Stimulated activated CD8-positive, alpha-beta memory T cell treated with anti-CD3 and anti-CD28 coated beads, Interleukin-4, amount 100 ng/mL, for 1 hour (primary cell): ENCODE measurements around the gene CCHCR1.
"Not testable (repeated sequence)": the region's sequence is repeated elsewhere in the genome, so short reads cannot be mapped to it uniquely, and the experiment has no call there.

Source experiments
- DNase-seq, 2 donors: peaks; one replicate each; pipeline ENCODE4 v3.0.0-alpha.2; 2020; ENCODE audit warnings: low read depth in 2 of 2, low spot score in 1 of 2

The CCHCR1 gene, protein sequence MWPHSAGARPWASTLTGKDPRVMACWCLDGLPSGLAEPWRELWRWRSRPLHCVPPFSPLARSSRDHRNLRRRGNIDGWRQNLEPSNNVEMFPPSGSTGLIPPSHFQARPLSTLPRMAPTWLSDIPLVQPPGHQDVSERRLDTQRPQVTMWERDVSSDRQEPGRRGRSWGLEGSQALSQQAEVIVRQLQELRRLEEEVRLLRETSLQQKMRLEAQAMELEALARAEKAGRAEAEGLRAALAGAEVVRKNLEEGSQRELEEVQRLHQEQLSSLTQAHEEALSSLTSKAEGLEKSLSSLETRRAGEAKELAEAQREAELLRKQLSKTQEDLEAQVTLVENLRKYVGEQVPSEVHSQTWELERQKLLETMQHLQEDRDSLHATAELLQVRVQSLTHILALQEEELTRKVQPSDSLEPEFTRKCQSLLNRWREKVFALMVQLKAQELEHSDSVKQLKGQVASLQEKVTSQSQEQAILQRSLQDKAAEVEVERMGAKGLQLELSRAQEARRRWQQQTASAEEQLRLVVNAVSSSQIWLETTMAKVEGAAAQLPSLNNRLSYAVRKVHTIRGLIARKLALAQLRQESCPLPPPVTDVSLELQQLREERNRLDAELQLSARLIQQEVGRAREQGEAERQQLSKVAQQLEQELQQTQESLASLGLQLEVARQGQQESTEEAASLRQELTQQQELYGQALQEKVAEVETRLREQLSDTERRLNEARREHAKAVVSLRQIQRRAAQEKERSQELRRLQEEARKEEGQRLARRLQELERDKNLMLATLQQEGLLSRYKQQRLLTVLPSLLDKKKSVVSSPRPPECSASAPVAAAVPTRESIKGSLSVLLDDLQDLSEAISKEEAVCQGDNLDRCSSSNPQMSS

DNA sequence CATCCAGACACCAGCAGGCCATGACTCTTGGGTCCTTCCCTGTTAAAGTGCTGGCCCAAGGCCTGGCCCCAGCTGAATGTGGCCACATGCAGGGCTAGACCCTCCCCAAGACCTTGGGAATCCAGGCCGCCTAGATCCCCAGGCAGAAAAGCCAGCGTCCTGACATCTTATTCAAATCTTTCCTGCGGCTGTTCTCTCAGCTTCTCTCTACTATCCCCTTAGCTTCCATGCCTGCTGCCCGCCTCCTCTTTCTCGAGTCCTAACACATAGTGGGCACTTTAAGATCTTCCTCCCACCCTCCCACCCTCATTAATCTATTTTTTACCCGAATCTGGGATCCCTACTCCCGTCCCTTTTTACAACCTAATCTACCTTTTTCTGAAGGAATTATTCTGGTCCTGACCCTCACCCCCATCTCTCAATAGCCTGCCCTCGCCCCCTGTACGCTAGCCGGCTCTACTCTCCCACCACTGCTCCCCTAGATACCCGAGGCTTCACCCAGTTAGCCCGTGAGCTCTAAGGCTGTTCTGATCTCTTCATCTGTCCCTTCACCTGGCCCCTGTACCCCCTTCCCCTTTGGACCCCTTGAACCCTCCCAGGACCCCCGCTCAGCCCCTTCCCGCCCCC, at the start of gene CCHCR1:
Gene CCHCR1 (minus strand): TSS at position 290 of the 627 bp plus-strand sequence. CDS start 202 bp downstream, at position 88.
- no peak for DNase-seq

DNA sequence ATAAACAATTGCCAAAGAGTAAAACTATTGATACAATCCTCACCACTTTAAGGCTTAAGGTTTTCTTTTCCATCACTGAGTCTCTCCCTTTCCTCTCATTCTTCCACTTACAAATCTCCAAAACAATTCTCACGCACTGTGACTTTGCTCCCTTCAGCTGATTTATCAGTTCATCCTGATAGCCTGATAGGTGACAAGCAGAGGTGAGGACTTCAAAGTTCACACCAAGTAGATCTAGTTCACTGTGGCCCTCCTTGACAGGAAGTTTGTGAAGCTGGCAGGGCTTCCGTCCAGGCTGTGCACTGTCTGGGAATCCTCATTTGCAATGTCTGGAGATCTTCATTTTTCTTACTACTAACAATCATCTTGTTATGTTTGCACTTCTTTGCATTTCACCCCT, 48.0 kb upstream of the CCHCR1 start:
- DNase-seq = no peak

DNA sequence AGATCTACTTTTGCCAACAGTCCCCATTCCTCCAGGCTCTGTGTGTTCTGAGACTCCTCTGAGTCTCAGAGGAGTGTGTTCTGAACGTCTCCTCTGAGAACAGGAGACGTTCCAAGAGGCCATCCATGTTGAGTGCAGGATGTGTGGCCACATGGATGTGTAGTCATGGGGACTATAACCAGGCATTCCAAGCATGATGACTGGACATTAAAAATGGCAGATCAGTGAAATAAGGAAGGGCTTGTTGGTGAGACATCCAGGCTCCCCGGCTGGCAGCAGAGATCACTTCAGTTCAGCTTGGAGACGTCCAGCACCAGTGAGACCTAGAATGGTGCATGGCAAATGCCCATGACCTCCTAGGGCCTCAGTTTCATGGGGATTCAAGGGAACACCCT, 47.1 kb upstream of the CCHCR1 start:
- no peak for DNase-seq

DNA sequence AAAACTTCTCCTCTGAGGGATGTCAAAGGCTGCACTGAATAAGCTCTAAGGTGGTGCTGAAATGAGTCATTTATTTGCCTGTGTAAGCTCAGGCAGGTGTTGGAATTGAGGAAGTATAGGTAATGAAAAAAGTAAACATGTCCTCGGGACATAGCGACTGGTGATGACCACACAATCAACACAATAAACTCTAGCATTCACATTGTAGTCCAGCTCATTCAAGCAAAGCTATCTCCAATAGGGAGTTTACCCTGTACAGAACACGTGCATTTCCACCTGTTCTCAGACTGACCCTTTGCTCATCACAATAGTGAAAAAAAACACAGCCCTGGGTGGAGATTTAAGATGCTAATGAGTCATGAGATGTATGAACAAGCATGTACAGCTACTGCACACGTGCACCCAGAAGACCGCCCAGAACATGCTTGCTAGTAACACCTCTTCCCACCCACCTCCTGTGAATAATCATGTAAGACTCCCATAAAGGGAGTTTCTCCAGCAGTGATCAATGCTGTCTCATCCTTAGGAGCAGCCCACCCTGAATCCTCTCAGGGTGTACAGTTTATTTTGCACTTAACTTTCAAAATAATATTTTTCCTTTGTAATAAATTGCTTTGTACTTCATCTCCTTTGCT, 45.9 kb upstream of the CCHCR1 start:
- DNase-seq = no peak

DNA sequence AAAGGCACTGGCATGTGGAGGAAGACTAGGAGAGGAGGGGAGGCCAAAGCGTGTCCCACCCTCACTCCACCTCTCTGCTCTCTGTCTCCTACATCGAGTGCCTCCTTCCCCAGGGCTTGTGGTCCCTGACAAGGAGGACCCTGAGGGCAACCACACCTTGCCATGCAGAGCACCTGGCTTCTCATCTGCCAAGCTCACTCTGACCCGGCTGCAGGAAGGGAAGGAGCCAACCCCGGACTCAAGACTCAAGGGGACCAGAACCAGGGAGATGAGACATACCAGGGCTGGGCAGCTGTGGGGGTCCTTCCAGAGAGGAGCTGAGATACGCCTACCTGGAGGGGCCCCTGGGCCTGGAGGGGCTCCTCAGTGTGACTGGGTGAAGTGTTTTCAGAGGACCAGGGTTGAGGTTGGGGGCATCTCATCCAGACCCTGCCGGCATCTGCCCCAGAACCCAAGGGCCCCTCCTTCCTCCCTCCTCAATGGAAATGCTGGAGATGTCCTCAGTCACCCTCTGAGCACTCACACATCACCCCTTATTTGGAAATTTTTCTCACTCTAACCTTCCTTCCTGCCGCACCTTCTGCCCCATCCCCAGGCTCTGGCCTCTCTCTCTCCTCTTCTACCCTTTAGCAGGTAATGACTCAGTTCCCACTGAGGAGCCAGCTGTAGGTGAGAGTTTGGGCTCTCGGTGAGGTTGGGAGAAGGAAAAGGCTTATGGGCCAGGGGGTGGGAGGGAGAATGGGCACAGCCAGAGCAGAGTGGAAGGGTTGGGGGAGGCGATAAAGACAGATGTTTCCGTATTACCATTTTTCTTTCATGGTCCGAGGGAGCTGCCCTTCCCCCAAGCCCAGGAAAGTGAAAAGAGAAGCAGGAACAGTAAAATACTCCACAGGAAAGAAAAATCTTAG, 44.9 kb upstream of the CCHCR1 start:
- DNase-seq = no peak

DNA sequence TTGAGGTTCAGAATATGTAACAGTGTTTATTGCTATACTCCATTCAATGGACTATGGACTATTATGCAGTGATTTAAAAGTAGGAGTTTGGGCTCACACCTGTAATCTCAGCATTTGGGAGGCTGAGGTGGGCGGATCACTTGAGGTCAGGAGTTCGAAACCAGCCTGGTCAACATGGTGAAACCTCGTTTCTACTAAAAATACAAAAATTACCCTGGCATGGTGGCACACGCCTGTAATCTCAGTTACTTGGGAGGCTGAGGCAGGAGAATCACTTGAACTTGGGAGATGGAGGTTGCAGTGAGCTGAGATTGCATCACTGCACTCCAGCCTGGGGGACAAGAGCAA, 41.5 kb upstream of the CCHCR1 start:
- DNase-seq = not testable (repeated sequence)

DNA sequence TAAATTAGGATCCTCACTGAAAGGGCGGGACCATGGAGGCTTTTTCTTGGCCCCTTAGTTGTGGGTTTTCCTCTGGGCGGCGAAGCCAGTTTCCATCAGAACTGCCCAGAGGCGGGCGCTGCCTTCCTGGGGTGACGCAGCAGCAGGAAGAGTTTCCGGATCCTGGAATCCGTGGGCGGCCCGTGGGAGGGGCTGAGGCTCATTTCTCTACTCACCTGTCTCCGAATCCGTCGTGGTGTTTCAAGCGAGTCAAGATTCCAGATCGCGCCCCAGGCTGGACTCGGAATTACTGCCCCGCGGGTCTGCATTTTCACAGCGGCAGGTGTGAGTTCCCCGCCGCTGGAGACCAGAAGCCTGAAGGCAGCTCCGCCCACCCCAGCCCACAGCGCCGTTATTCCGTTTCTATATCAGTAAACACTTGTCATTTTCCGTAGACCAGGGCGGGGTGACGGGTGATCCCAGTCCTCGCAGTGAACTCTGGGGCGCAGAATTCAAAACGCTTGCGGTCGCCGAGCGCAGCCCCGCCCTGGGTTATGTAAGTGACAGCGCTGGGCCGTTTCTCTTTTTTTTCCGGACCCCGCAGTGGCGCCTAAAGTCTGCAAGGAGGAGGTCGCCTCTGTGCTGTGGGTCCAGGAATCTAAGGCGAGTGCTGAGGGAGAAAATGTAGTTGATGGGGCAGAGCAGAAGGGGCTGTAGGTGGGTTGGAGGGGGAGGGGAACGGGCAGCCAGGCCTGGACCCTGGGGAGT, 40.1 kb upstream of the CCHCR1 start:
- peak; percentile 86 to 91 for DNase-seq

DNA sequence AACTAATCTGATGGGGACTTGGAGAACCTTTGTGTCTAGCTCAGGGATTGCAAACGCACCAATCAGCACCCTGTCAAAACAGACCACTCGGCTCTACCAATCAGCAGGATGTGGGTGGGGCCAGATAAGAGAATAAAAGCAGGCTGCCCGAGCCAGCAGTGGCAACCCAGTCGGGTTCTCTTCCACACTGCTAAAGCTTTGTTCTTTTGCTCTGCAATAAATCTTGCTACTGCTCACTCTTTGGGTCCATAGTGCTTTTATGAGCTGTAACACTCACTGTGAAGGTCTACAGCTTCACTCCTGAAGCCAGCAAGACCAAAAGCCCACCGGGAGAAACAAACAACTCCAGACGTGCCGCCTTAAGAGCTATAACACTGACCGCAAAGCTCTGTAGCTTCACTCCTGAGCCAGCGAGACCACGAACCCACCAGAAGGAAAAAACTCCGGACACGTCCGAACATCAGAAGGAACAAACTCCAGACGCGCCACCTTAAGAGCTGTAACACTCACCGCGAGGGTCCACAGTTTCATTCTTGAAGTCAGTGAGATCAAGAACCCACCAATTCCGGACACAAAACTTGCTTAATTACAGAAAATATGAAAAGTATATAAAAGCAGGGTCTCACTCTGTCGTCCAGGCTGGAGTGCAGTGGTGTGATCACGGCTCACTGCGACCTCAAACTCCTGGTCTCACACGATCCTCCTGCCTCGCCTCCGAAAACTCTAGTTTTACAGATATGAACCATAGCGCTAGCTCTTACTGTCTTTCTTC, 38.8 kb upstream of the CCHCR1 start:
- not testable (repeated sequence) for DNase-seq

DNA sequence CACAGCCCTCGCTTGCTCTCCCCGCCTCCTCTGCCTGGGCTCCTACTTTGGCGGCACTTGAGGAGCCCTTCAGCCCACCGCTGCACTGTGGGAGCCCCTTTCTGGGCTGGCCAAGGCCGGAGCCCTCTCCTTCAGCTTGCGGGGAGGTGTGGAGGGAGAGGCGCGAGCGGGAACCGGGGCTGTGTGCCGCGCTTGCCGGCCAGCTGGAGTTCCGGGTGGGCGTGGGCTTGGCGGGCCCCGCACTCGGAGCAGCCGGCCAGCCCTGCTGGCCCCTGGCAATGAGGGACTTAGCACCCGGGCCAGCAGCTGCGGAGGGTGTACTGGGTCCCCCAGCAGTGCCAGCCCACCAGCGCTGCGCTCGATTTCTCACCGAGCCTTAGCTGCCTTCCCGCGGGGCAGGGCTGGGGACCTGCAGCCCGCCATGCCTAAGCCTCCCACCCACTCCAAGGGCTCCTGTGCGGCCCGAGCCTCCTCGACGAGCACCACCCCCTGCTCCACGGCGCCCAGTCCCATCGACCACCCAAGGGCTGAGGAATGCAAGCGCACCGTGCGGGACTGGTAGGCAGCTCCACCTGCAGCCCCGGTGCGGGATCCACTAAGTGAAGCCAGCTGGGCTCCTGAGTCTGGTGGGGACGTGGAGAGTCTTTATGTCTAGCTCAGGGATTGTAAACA, 37.8 kb upstream of the CCHCR1 start:
- not testable (repeated sequence) for DNase-seq

DNA sequence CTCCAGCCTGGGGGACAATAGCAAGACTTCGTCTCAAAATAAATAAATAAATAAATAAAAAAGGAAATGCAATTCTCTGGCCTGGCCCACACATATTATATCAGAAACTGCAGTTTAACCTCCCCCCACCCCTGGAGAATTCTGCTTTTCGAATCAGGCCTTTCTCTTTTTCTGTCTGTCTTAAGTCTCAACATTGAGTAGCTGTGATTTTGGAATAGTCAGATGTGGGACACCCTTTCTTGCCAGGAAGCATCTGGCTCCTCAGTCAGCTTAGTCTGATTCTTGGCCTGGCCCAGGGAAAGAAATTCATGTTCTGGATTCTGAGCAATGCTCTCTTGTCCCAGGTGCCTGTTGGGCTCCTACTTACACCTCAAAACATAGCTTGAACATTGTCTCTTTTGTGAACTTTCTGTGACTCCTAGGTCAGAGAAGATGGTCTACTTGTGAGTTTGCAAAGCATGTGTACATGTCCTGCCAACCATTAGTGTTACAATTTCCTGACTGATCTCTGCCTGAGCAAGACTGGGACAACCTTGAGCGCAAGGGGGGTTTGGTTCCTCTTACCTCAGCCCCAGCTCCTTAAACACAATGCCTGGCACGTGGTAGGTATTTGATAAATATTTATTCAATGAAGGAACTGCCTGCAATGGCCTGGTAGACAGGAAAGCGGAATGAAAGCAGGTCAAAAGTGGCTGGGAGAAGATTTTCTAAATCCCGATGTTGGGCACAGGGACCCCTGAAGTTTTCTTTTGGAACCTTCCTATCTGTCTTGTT, 36.6 kb upstream of the CCHCR1 start:
- DNase-seq = no peak

DNA sequence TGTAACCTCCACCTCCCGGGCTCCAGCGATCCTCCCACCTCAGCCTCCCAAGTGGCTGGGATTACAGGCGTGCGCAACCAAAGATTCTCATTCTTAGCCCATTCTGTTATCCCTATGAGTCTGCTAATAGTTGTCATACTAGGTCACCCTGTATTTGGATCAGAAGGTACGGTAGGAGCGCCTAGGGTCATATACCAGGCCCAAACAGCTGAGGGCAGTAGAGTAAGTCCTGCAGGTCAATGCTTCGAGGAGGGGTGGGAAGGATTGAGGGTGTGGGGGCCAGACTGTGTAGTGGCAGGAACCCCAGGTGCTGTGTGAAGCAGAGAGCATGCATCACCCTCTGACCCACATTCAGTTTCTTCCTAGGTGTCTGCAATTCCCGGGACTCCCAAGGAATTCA, 35.6 kb upstream of the CCHCR1 start:
- no peak for DNase-seq

DNA sequence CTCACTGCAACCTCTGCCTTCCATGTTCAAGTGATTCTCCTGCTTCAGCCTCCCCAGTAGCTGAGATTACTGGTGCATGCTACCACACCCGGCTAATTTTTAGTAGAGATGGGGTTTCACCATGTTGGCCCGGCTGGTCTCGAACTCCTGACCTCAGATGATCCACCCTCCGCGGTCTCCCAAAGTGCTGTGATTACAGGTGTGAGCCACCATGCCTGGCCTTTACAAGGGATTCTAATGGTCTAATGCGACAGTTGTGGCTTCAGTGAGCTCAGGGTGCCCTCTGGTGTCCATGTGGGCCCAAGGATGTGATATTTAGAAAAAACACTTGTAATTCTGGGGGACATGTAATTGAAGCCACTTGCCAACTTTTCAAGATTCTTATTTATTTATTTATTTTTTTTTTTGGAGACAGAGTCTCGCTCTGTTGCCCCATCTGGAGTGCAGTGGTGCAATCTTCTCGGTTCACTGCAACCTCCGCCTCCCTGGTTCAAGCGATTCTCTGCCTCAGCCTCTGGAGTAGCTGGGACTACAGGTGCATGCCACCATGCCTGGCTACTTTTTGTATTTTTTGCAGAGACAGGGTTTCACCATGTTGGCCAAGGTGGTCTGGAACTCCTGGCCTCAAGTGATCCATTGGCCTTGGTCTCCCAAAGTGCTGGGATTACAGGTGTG, 35.0 kb upstream of the CCHCR1 start:
- DNase-seq = not testable (repeated sequence)

DNA sequence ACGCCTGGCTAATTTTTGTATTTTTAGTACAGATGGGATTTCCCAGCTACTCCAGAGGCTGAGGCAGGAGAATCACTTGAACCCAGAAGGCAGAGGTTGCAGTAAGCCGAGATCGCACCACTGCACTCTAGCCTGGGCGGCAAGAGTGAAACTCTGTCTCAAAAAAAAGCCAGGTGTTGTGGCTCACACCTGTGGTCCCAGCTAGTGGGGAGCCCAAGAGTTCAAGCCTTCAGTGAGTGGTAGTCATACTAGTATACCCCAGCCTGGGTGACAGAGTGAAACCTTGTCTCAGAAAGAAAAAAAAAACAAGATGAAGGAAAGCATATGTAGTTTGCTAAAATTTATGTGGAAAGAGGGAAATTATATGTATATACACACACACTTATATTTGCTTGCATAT, 32.9 kb upstream of the CCHCR1 start:
- DNase-seq = no peak

DNA sequence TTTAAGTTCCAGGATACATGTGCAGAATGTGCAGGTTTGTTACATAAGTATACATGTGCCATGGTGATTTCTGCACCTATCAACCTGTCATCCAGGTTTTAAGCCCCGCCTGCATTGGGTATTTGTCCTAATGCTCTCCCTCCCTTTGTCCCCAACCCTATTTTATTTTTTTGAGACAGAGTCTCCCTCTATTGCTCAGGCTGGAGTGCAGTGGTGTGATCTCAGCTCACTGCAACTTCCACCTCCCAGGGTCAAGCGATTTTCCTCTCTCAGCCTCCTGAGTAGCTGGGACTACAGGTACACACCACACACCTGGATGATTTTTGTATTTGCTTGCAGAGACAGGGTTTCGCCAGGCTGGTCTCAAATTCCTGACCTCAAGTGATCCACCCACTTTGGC, 31.6 kb upstream of the CCHCR1 start:
- DNase-seq = not testable (repeated sequence)

DNA sequence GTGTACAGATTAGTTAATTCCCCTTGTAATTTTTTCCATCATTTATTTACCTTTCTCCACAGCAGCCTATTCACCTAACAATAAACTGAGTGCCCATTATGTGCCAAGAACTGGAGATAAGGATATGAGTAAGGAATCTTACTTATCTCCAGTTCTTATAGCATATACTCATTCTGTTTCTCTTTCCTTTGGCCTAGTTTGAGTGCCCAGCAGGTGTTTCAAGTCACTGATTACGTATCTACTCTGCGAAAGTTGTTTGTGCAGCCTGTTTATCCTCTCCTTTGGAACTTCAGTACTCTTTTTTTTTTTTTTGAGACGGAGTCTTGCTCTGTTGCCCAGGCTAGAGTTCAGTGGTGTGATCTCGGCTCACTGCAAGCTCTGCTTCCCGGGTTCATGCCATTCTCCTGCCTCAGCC, 30.2 kb upstream of the CCHCR1 start:
- DNase-seq = no peak

DNA sequence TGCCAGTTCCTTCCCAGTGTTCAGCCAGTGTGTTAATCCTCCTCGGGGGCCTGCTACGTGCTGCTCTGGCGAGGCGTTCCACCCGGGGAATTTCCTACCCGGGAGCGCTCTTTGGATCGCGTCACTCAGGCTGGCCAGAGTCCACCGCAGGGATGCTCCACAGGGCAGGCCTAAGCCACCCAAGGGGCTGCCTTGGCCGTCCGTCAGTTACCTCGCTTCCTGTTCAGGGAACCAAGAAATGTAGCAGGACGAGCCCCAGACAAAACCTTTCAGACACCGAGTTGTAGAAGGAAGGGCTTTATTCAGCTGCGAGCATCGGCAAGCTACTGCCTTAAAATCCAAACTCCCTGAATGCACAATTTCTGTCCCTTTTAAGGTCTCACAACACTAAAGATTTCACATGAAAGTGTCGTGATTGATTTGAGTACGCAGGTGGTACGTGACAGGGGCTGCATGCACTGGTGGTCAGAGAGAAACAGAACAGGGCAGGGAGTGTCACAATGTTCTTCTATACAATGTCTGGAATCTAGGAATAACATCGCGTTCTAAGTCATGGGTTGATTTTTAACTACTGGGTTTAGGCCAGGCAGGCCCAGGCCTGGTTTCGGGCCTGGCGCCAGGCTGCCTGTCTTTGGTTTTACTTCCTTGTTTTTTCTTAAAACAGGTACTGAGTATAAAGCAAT, 28.6 kb upstream of the CCHCR1 start:
- DNase-seq = no peak
